Parathyroid adenoma (tissue), 2 donors: Measurements from ENCODE around the gene ZNF777.

ENCODE experiments used
- H2AFZ ChIP-seq: fragments of 300-600 bp; sonication (generic); one replicate; pipeline ENCODE4 v1.7.0; 2017; ENCODE audit warnings: antibody characterized with exemption, mild to moderate bottlenecking
- H3K27ac ChIP-seq: fragments of 300-600 bp; sonication (generic); one replicate; pipeline ENCODE4 v1.7.0; 2017
- H3K27me3 ChIP-seq: fragments of 300-600 bp; sonication (generic); one replicate; pipeline ENCODE4 v1.7.0; 2017; ENCODE audit warnings: low read length; ENCODE audit not compliant: control insufficient read depth, insufficient read depth
- H3K36me3 ChIP-seq: fragments of 300-600 bp; sonication (generic); one replicate; pipeline ENCODE4 v1.7.0; 2017; ENCODE audit warnings: low read length; ENCODE audit not compliant: control insufficient read depth, insufficient read depth
- H3K4me1 ChIP-seq: fragments of 300-600 bp; sonication (generic); one replicate; pipeline ENCODE4 v1.7.0; 2017; ENCODE audit warnings: control low read depth
- H3K4me2 ChIP-seq: fragments of 300-600 bp; sonication (generic); one replicate; pipeline ENCODE4 v1.7.0; 2017; ENCODE audit warnings: low read length
- H3K4me3 ChIP-seq: fragments of 300-600 bp; sonication (generic); one replicate; pipeline ENCODE4 v1.7.0; 2017; ENCODE audit warnings: low read depth, low read length
- H3K79me2 ChIP-seq: fragments of 300-600 bp; sonication (generic); one replicate; pipeline ENCODE4 v1.7.0; 2017; ENCODE audit warnings: control low read depth
- H3K9ac ChIP-seq: fragments of 300-600 bp; sonication (generic); one replicate; pipeline ENCODE4 v1.7.0; 2017; ENCODE audit warnings: mild to moderate bottlenecking
- H3K9me3 ChIP-seq: fragments of 300-600 bp; sonication (generic); one replicate; pipeline ENCODE4 v1.7.0; 2017; ENCODE audit warnings: low read length; ENCODE audit not compliant: control insufficient read depth
- TF ChIP-seq, protein P1 (sequence below): fragments of 300-600 bp; sonication (generic); IDR thresholded peaks from one replicate; pipeline ENCODE4 v1.7.0; 2017; ENCODE audit warnings: antibody characterized with exemption, mild to moderate bottlenecking
- donor health status: primary hyperparathyroidism.

The ZNF777 gene

DNA sequence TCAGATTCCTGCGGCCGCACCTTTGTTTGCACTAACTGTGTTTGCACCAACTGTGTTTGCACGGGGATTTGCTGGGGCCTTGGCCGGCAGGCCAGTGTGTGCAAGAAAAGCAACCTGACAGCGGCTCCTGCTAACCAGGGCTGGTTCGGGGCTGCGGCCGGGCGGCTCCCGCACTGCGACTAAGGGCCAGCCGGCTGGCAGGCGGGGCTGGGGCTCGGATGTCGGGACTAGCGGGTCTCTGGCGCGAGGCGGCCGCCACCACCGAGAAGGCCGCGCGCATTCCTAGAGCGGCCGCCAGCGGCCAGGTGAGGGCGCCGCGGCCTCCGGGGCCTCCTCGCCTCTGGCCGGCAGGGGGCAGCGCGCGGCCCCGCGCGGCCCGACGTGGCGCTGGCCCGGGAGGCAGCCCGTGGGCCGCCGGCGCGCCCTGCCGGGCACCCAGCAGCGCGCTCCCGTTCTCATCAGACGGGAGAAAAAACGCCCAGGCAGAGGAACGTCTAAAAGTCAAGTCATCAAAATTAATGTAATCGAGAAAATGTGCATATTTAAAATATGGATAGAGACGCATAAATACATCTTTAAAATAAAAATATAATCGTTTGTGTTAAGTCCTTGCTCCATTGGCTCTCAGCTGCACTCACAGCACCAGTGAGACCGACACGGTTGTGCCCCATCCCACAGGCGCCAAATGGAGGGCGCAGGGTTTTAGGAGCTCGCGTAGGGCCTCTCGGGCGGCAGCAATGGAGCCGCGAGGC lies 38.5 kb downstream of the ZNF777 start:
- Histone ChIP-seq H3K4me1 (no peaks in the 10 kb centered on the region), H3K9me3 (no peaks in the 10 kb centered on the region), H3K36me3 (no peaks in the 10 kb centered on the region), H3K27me3 (no peaks in the 10 kb centered on the region), H3K4me2 (peak overlapping the region; percentile 86), H3K79me2 (no peaks in the 10 kb centered on the region), H3K4me3 (peak overlapping the region; percentile 51), H3K27ac (no peak overlapping the region), H2AFZ (peak overlapping the region; percentile 77), H3K9ac (no peak overlapping the region)
- TF ChIP-seq, protein P1, sequence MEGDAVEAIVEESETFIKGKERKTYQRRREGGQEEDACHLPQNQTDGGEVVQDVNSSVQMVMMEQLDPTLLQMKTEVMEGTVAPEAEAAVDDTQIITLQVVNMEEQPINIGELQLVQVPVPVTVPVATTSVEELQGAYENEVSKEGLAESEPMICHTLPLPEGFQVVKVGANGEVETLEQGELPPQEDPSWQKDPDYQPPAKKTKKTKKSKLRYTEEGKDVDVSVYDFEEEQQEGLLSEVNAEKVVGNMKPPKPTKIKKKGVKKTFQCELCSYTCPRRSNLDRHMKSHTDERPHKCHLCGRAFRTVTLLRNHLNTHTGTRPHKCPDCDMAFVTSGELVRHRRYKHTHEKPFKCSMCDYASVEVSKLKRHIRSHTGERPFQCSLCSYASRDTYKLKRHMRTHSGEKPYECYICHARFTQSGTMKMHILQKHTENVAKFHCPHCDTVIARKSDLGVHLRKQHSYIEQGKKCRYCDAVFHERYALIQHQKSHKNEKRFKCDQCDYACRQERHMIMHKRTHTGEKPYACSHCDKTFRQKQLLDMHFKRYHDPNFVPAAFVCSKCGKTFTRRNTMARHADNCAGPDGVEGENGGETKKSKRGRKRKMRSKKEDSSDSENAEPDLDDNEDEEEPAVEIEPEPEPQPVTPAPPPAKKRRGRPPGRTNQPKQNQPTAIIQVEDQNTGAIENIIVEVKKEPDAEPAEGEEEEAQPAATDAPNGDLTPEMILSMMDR = peak; percentile 41

DNA sequence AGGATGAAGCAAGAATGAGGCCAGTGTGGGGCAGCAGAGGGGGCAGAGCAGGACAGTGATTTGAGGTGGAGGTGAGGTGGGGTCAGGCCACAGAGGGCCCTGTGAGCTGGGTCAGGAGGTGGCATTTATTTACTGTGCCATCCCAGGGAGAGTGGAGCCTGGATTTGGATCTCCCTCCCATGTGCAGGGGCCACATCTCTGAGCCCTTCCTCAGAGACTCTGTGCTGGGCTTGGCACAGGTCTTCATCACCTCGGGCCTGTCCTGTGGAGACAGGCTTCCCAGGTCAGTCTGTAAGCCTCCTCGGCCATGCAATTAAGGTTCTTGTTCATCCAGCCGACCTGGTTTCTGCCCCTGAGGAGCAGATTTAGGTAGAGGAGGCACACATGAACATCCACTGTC lies 40.9 kb downstream of the ZNF777 start:
- TF ChIP-seq, protein P1 = no peak
- H3K9me3 ChIP-seq = no peaks in the 10 kb centered on the region
- no peaks in the 10 kb centered on the region for H3K4me1 ChIP-seq
- H3K27ac ChIP-seq = no peak overlapping the region
- H3K27me3 ChIP-seq = no peaks in the 10 kb centered on the region
- no peak overlapping the region for H2AFZ ChIP-seq
- no peak overlapping the region for H3K4me2 ChIP-seq
- H3K36me3 ChIP-seq = no peaks in the 10 kb centered on the region
- H3K4me3 ChIP-seq = no peak overlapping the region
- H3K9ac ChIP-seq = no peak overlapping the region
- H3K79me2 ChIP-seq = no peaks in the 10 kb centered on the region

DNA sequence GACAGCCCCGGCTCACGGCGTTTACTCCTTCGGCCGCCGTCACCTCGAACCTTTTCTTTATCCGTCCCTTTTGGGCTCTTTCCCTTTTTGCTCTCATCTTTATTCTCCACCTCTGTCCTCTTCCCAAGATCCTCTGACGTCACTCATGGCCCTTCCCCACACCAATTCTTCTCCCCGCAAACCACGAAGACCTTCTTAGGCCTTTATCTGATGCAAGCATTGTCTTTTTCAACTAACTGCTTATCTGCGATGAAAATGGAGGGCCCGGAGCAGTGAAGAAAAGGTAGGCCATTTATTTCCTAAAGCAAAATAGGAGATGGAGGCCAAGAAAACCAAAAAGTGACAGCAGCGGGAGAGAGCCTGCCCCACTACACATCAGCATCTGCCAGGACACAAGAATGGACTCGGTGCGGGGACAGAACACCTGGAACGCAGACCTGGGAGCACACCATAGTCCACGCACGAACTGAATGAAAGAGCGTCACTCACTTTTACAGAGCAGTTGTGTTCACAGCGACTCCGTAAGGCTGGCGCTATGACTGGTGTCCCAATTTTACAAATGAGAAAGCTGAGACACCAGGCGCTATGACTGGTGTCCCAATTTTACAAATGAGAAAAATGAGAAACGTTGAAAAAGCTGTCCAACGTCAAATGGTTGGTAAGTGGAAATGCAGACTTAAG lies 45.3 kb downstream of the ZNF777 start:
- Histone ChIP-seq H3K9me3 (no peaks in the 10 kb centered on the region), H3K9ac (no peak overlapping the region), H3K79me2 (no peaks in the 10 kb centered on the region), H3K4me1 (no peaks in the 10 kb centered on the region), H2AFZ (peak overlapping the region; percentile 36), H3K27me3 (no peaks in the 10 kb centered on the region), H3K36me3 (no peaks in the 10 kb centered on the region), H3K27ac (no peak overlapping the region), H3K4me2 (no peak overlapping the region), H3K4me3 (no peak overlapping the region)
- TF ChIP-seq, protein P1 = no peak

DNA sequence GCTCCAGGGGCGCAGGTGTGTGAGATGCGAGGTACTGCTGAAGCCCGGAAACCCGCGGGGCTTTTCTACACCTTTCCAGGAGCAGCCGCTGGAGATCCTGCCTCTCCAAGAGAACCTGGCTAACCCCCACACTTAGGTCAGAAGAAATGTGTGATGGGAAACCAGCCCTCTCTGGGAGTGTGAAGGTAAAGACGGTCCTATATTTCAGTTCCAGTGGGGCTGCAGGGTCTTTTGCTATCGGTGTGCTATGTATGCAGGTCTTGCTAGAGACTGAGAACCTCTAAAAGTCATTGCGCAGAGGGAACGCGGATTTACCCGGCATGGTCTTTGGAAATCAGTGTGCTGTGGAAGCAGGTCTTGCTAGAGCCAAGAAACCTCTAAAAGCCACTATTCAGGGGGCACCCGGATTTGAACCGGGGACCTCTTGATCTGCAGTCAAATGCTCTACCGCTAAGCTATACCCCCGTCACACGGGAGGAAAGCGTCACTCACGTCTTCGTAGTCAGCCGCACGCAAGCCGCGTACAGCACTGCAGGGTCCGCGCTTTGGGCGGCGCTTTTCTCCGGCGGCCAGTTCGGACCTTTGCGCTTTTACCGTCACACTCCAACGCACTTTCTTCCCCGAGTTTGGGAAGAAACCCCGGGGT lies 46.0 kb downstream of the ZNF777 start:
- Histone ChIP-seq H3K4me2 (peak overlapping the region; percentile 35), H3K9me3 (no peaks in the 10 kb centered on the region), H3K4me1 (no peaks in the 10 kb centered on the region), H3K27me3 (no peaks in the 10 kb centered on the region), H3K36me3 (no peaks in the 10 kb centered on the region), H3K4me3 (no peak overlapping the region), H3K9ac (no peak overlapping the region), H3K27ac (no peak overlapping the region), H3K79me2 (no peaks in the 10 kb centered on the region), H2AFZ (peak overlapping the region; percentile 36)
- TF ChIP-seq, protein P1 = no peak
